ENCODE measurements around the gene TEPSIN.

Gene TEPSIN

GRCh38 chr17:81278831-81279230 lies 40.0 kb upstream of the TEPSIN start:
- H3K4me3 ChIP-seq (replicated peaks; ENCODE audit: low read depth, low read length), result no peak overlapping the region
- TF ChIP-seq, protein P1, sequence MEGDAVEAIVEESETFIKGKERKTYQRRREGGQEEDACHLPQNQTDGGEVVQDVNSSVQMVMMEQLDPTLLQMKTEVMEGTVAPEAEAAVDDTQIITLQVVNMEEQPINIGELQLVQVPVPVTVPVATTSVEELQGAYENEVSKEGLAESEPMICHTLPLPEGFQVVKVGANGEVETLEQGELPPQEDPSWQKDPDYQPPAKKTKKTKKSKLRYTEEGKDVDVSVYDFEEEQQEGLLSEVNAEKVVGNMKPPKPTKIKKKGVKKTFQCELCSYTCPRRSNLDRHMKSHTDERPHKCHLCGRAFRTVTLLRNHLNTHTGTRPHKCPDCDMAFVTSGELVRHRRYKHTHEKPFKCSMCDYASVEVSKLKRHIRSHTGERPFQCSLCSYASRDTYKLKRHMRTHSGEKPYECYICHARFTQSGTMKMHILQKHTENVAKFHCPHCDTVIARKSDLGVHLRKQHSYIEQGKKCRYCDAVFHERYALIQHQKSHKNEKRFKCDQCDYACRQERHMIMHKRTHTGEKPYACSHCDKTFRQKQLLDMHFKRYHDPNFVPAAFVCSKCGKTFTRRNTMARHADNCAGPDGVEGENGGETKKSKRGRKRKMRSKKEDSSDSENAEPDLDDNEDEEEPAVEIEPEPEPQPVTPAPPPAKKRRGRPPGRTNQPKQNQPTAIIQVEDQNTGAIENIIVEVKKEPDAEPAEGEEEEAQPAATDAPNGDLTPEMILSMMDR (IDR thresholded peaks at IDR 0.05; ENCODE audit: insufficient read depth, low read length, poor library complexity, severe bottlenecking), result no peak
- DNase-seq (ENCODE audit: extremely low read depth, insufficient read length), result no peak
- no peaks in the 10 kb centered on the region for H3K27me3 ChIP-seq (replicated peaks; ENCODE audit: control insufficient read depth, insufficient read depth, low read length)
- peaks cover 44% of the 10 kb centered on the region for H3K36me3 ChIP-seq (ENCODE audit: control insufficient read depth, insufficient read depth, low read length)

- Histone ChIP-seq H3K27me3 (replicated peaks; ENCODE audit: control insufficient read depth, insufficient read depth, low read length) (no peaks in the 10 kb centered on the region), H3K4me3 (replicated peaks; ENCODE audit: low read depth, low read length) (no peak overlapping the region), H3K36me3 (ENCODE audit: control insufficient read depth, insufficient read depth, low read length) (peaks cover 45% of the 10 kb centered on the region)
- TF ChIP-seq, protein P1 (IDR thresholded peaks at IDR 0.05; ENCODE audit: insufficient read depth, low read length, poor library complexity, severe bottlenecking), result no peak
- no peak for DNase-seq (ENCODE audit: extremely low read depth, insufficient read length)
These were observed 39.3 kb upstream of the TEPSIN start for GRCh38 chr17:81277946-81278693.

GRCh38 chr17:81277421-81277820 lies 38.6 kb upstream of the TEPSIN start:
- TF ChIP-seq, protein P1 (IDR thresholded peaks at IDR 0.05; ENCODE audit: insufficient read depth, low read length, poor library complexity, severe bottlenecking), result no peak
- no peak for DNase-seq (ENCODE audit: extremely low read depth, insufficient read length)
- H3K36me3 ChIP-seq (ENCODE audit: control insufficient read depth, insufficient read depth, low read length), result peaks cover 46% of the 10 kb centered on the region
- no peak overlapping the region for H3K4me3 ChIP-seq (replicated peaks; ENCODE audit: low read depth, low read length)
- no peaks in the 10 kb centered on the region for H3K27me3 ChIP-seq (replicated peaks; ENCODE audit: control insufficient read depth, insufficient read depth, low read length)

DNA sequence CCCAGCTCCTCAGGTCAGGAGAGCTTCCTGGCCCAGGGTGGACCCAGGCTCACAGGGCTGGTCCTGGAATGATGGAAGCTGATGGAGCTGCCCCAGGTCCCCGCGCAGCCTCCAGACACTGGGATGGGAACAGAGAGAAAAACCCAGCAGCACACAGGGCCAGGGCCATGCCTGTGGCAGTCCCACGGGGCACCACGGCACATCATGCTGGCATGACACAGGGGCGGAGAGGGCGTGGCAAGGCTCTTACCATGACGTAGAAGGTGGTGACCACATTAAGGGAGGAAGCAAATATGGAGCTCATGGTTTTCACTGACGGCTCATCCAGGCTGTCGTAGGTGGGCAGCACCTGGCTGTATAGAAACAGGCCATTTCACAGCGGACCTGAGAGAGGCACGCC lies 37.9 kb upstream of the TEPSIN start:
- Histone ChIP-seq H3K27me3 (replicated peaks; ENCODE audit: control insufficient read depth, insufficient read depth, low read length) (no peaks in the 10 kb centered on the region), H3K36me3 (ENCODE audit: control insufficient read depth, insufficient read depth, low read length) (peaks cover 44% of the 10 kb centered on the region), H3K4me3 (replicated peaks; ENCODE audit: low read depth, low read length) (no peak overlapping the region)
- TF ChIP-seq, protein P1 (IDR thresholded peaks at IDR 0.05; ENCODE audit: insufficient read depth, low read length, poor library complexity, severe bottlenecking), result no peak
- DNase-seq (ENCODE audit: extremely low read depth, insufficient read length), result no peak

DNA sequence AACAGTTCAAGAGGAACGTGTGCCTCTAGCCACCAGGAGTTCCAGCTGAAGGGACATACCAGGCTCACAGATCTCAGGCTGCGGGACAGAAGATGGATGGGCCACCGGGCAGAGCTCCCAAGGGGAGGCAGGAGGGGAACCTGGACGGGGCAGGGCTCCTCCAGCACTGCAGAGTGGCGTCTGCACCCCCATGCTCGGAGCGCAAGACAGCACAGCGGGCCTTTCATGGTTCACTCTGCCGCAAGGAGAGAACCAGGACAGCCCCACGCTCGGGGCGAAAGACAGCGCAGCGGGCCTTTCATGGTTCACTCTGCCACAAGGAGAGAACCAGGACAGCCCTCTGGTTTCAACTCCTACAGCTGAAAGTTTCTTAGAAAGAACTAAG lies 35.6 kb upstream of the TEPSIN start:
- no peak overlapping the region for H3K4me3 ChIP-seq (replicated peaks; ENCODE audit: low read depth, low read length)
- no peaks in the 10 kb centered on the region for H3K27me3 ChIP-seq (replicated peaks; ENCODE audit: control insufficient read depth, insufficient read depth, low read length)
- TF ChIP-seq, protein P1 (IDR thresholded peaks at IDR 0.05; ENCODE audit: insufficient read depth, low read length, poor library complexity, severe bottlenecking), result no peak
- no peak for DNase-seq (ENCODE audit: extremely low read depth, insufficient read length)
- H3K36me3 ChIP-seq (ENCODE audit: control insufficient read depth, insufficient read depth, low read length), result peaks cover 43% of the 10 kb centered on the region
